HepG2 (cell line): Measurements from ENCODE around the gene ANO2. TPM values are rescaled to one million over a fixed set of nuclear protein-coding genes. Genes with fewer than 3 reads are reported as not detected.
A peak's percentile ranks its signal among the peaks of the same experiment; 100 is the strongest.

Experiments
- ATF4 ChIP-seq, 2 experiments: fragments of 450-650 bp in 1 of 2; sonication (generic) in 1 of 2; formaldehyde crosslinking; IDR thresholded peaks; 2 replicates each; pipeline versions ENCODE4 v1.5.0 to v1.8.0; 2020 to 2022; ENCODE audit warnings: mild to moderate bottlenecking in 1 of 2, missing genetic modification reagents in 1 of 2
- ATF7 ChIP-seq, 2 experiments: fragments of 450-650 bp in 1 of 2; sonication (generic) in 1 of 2; formaldehyde crosslinking in 1 of 2; IDR thresholded peaks; 2 replicates each; pipeline versions ENCODE4 v1.4.0 to v1.6.1; 2016 to 2020; ENCODE audit warnings: antibody characterized with exemption in 1 of 2, mild to moderate bottlenecking in 1 of 2, missing genetic modification reagents in 1 of 2
- DBP ChIP-seq: sonication (generic); formaldehyde crosslinking; IDR thresholded peaks from 2 replicates; pipeline ENCODE4 v1.4.0; 2020; ENCODE audit warnings: missing genetic modification reagents; ENCODE audit errors: not compliant biosample characterization
- EP300 ChIP-seq, 3 experiments: sonication (generic) in 1 of 3; formaldehyde crosslinking in 1 of 3; IDR thresholded peaks; 2 replicates each; pipeline versions ENCODE4 v1.5.1 to v1.6.1; 2011 to 2020; ENCODE audit warnings: low read depth in 2 of 3, low read length in 2 of 3, borderline replicate concordance in 1 of 3, improper control_type of control experiment in 1 of 3, mild to moderate bottlenecking in 1 of 3, missing genetic modification reagents in 1 of 3, moderate library complexity in 1 of 3
- FOSL1 ChIP-seq: sonication (generic); formaldehyde crosslinking; IDR thresholded peaks from 2 replicates; pipeline ENCODE4 v1.9.0; 2021; ENCODE audit warnings: missing genetic modification reagents, borderline replicate concordance
- FOXP1 ChIP-seq, 2 experiments: fragments of 450-650 bp in 1 of 2; IDR thresholded peaks; 2 replicates each; pipeline ENCODE4 v1.6.1; 2017 to 2018; ENCODE audit warnings: antibody characterized with exemption in 1 of 2
- FOXP4 ChIP-seq: sonication (generic); formaldehyde crosslinking; IDR thresholded peaks from 2 replicates; pipeline ENCODE4 v1.4.0; 2020; ENCODE audit warnings: missing genetic modification reagents
- GATAD2A ChIP-seq: IDR thresholded peaks from 2 replicates; pipeline ENCODE4 v1.6.1; 2016
- JUNB ChIP-seq: sonication (generic); formaldehyde crosslinking; IDR thresholded peaks from 2 replicates; pipeline ENCODE4 v1.8.0; 2022; ENCODE audit warnings: missing genetic modification reagents, mild to moderate bottlenecking, borderline replicate concordance
- NCOA2 ChIP-seq: sonication (generic); formaldehyde crosslinking; IDR thresholded peaks from 2 replicates; pipeline ENCODE4 v1.8.0; 2022; ENCODE audit warnings: inconsistent platforms
- NFIB ChIP-seq: sonication (generic); formaldehyde crosslinking; IDR thresholded peaks from 2 replicates; pipeline ENCODE4 v1.9.0; 2021; ENCODE audit warnings: missing genetic modification reagents, mild to moderate bottlenecking, borderline replicate concordance
- PCBP2 ChIP-seq: fragments of 200-400 bp; formaldehyde crosslinking; optimal IDR thresholded peaks from 2 replicates; pipeline ENCODE3; 2018; ENCODE audit warnings: low read length, low read depth; ENCODE audit not compliant: poor library complexity, severe bottlenecking
- RXRB ChIP-seq: IDR thresholded peaks from 2 replicates; pipeline ENCODE4 v1.6.1; 2016; ENCODE audit warnings: borderline replicate concordance, missing genetic modification reagents, missing compliant biosample characterization
- SAP130 ChIP-seq: IDR thresholded peaks from 2 replicates; pipeline ENCODE4 v1.6.1; 2016; ENCODE audit warnings: low read depth
- SOX13 ChIP-seq, 3 experiments: fragments of 450-650 bp in 1 of 3; sonication (generic) in 1 of 3; formaldehyde crosslinking in 1 of 3; IDR thresholded peaks in 2 of 3; conservative IDR thresholded peaks in 1 of 3; 2 replicates each; pipeline versions ENCODE4 v1.5.0 to v1.6.1; 2016 to 2020; ENCODE audit warnings: antibody characterized with exemption in 1 of 3, mild to moderate bottlenecking in 1 of 3, missing compliant biosample characterization in 1 of 3, missing genetic modification reagents in 1 of 3, moderate library complexity in 1 of 3
- TCF7 ChIP-seq: sonication (generic); IDR thresholded peaks from 2 replicates; pipeline ENCODE4 v1.6.1; 2016; ENCODE audit warnings: antibody characterized with exemption, low read depth
- ZNF264 ChIP-seq: sonication (generic); formaldehyde crosslinking; IDR thresholded peaks from 2 replicates; pipeline ENCODE4 v1.4.0; 2020; ENCODE audit warnings: missing genetic modification reagents
- ZNF367 ChIP-seq: sonication (generic); formaldehyde crosslinking; IDR thresholded peaks from 2 replicates; pipeline ENCODE4 v1.4.0; 2020; ENCODE audit warnings: missing genetic modification reagents, borderline replicate concordance
- ZNF446 ChIP-seq: sonication (generic); formaldehyde crosslinking; IDR thresholded peaks from 2 replicates; pipeline ENCODE4 v1.5.0; 2020; ENCODE audit warnings: mild to moderate bottlenecking, missing genetic modification reagents
- polyA plus RNA-seq, 8 experiments: library from polyadenylated mRNA; depleted of rRNA in 3 of 8; stranded (reverse) in 7 of 8; unstranded in 1 of 8; fragments of >200 nt; fragmentation: Illumina TruSeq in 4 of 8; extraction: Trizol in 4 of 8; gene quantifications; 2 replicates each; pipeline versions ENCODE4 v1.2.1 to v1.2.3, GENCODE V29; 2011 to 2016; ENCODE audit warnings: low read depth in 4 of 8, missing spikeins in 1 of 8, mixed read lengths in 1 of 8; ENCODE audit not compliant: insufficient read depth in 1 of 8
- total RNA-seq, 5 experiments: library from RNA; depleted of rRNA; stranded (reverse); fragments of >200 nt; fragmentation: Illumina TruSeq; extraction: Trizol; gene quantifications; 2 replicates each; pipeline ENCODE4 v1.2.3, GENCODE V29; 2016; ENCODE audit warnings: low read depth in 1 of 5
- TF ChIP-seq, protein P1 (sequence below): IDR thresholded peaks from 2 replicates; pipeline ENCODE4 v1.6.1; 2012; ENCODE audit warnings: low read depth, low read length, improper control_type of control experiment

The ANO2 gene
- total and polyA plus RNA-seq, 2 of the 13 experiments (the other 11 are each of a cell fraction or from before 2014, with no cell fraction given) = 0.18 TPM; not detected in 1

DNA sequence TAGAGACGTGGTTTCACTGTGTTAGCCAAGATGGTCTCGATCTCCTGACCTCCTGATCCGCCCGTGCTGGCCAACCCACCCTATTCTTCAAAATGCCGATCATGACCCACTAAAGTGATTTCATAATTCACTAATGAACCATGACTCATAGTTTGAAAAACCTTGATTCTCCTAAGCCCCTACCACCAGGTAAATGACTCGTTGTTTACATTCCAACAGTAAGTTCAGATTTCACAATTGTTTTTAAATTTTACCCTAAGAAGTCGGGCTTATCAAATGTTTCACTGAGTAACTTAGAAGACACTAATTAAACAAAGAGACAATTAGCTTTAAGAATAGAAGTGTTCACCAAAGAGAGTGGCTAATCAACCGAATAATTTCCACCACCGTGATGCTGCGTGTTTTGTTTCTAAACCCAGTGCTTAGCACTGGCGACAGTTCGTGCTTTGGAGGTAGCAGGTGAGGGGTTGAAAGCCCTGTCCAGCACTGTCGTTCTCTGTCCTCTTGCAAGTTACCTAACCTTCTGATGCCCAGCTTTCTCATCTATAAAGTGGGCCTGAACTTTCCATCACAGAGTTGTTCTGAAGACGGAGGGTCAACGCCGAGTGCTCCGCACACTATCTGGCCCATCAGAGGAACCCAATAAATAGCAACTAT lies 376.6 kb downstream of the ANO2 start (continued):
- TF ChIP-seq FOXP4 (CRISPR knock-in tag) (0 out of 2 replicates have a peak, but pooled peaks have one; percentile 60), FOSL1 (CRISPR knock-in tag) (peak; percentile 81; the same call in 1 of the 2 replicates), NCOA2 (no peak), ATF4 (CRISPR knock-in tag; IDR thresholded peaks at IDR 0.05) (peak in 1 of 2 experiments; percentile 41; a peak in 1 of 4 replicates), ZNF367 (no peak), SOX13 (IDR thresholded peaks at IDR 0.05) (peak; percentile 41; the same call in 1 of the 2 replicates), SOX13 (CRISPR knock-in tag; conservative IDR thresholded peaks at IDR 0.05 in 1 of 2, IDR thresholded peaks at IDR 0.05 in 1 of 2) (peak in 1 of 2 experiments; percentile 76; a peak in 2 of 4 replicates), EP300 (IDR thresholded peaks at IDR 0.05; ENCODE audit: low read depth in 2 of 2, low read length in 2 of 2) (peak in 1 of 2 experiments; percentile 74; a peak in 2 of 4 replicates), EP300 (CRISPR knock-in tag; IDR thresholded peaks at IDR 0.05; ENCODE audit: borderline replicate concordance) (no peak), GATAD2A (peak; percentile 75), ZNF264 (CRISPR knock-in tag) (no peak), JUNB (CRISPR knock-in tag) (peak; percentile 89; the same call in 1 of the 2 replicates), FOXP1 (IDR thresholded peaks at IDR 0.05) (no peak), FOXP1 (CRISPR knock-in tag; IDR thresholded peaks at IDR 0.05) (peak; percentile 55), NFIB (no peak), TCF7 (peak; percentile 63; the same call in 1 of the 2 replicates), ATF7 (IDR thresholded peaks at IDR 0.05) (no peak), ATF7 (CRISPR knock-in tag; IDR thresholded peaks at IDR 0.05) (no peak), ZNF446 (no peak), DBP (CRISPR knock-in tag) (no peak), RXRB (CRISPR knock-in tag) (peak; percentile 39; the same call in 1 of the 2 replicates), SAP130 (CRISPR knock-in tag) (peak; percentile 38; the same call in 1 of the 2 replicates), PCBP2 (no peak)
- TF ChIP-seq, protein P1, sequence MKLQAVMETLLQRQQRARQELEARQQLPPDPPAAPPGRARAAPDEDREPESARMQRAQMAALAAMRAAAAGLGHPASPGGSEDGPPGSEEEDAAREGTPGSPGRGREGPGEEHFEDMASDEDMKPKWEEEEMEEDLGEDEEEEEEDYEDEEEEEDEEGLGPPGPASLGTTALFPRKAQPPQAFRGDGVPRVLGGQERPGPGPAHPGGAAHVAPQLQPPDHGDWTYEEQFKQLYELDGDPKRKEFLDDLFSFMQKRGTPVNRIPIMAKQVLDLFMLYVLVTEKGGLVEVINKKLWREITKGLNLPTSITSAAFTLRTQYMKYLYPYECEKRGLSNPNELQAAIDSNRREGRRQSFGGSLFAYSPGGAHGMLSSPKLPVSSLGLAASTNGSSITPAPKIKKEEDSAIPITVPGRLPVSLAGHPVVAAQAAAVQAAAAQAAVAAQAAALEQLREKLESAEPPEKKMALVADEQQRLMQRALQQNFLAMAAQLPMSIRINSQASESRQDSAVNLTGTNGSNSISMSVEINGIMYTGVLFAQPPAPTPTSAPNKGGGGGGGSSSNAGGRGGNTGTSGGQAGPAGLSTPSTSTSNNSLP = 0 out of 2 replicates have a peak, but pooled peaks have one; percentile 23
- TF ChIP-seq, all 625 proteins: peak for 56
